ENCODE results near the gene TSPYL2.

TSPYL2 gene

DNA sequence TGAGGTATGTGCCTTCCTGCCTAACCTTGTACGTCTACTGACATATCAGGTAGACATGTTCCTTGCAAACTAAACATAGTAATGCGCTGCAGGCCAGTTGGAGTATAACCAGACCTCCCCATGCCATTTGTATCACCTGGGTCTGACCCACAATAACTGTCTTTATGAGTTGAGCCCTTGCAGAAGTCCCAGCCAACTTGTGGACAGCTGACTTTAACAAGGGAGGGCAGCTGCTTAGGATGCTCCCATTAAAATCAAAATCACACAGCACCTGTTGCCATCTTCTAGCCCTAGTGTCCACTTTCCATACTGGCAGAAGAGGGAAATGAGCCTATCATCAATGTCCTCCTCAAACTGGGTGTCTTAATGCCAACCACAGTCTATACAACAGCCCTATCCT lies 53.4 kb downstream of the TSPYL2 start:
- no peak for DNase-seq (ENCODE audit: low read depth, low spot score)
- no peak overlapping the region for H3K4me3 ChIP-seq (ENCODE audit: low read depth, low read length)
- TF ChIP-seq, protein P1, sequence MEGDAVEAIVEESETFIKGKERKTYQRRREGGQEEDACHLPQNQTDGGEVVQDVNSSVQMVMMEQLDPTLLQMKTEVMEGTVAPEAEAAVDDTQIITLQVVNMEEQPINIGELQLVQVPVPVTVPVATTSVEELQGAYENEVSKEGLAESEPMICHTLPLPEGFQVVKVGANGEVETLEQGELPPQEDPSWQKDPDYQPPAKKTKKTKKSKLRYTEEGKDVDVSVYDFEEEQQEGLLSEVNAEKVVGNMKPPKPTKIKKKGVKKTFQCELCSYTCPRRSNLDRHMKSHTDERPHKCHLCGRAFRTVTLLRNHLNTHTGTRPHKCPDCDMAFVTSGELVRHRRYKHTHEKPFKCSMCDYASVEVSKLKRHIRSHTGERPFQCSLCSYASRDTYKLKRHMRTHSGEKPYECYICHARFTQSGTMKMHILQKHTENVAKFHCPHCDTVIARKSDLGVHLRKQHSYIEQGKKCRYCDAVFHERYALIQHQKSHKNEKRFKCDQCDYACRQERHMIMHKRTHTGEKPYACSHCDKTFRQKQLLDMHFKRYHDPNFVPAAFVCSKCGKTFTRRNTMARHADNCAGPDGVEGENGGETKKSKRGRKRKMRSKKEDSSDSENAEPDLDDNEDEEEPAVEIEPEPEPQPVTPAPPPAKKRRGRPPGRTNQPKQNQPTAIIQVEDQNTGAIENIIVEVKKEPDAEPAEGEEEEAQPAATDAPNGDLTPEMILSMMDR (IDR thresholded peaks at IDR 0.05; ENCODE audit: low read depth, low read length) = no peak
- in situ Hi-C loops (cut with HindIII; ENCODE audit: low sequenced_read_pairs) = no loop called here

Data from astrocyte of the spinal cord (primary cell).